GM10266 (cell line): ENCODE measurements around the gene NRG3.

Source experiments
- DNase-seq: peaks from one replicate; pipeline ENCODE4 v3.0.0; 2012; ENCODE audit errors: extremely low spot score
- CTCF ChIP-seq: IDR thresholded peaks from 2 replicates; pipeline ENCODE4 v1.5.1; 2012; ENCODE audit warnings: mild to moderate bottlenecking, low read depth; ENCODE audit not compliant: control insufficient read depth, insufficient read depth; ENCODE audit errors: missing control alignments

Gene NRG3

GRCh38 chr10:82814635-82815034 is 939.6 kb downstream of the NRG3 start:
- DNase-seq = no peak
- TF ChIP-seq CTCF = no peak

- TF ChIP-seq CTCF = no peak
- DNase-seq = no peak
These were observed 940.7 kb downstream of the NRG3 start for GRCh38 chr10:82815680-82816079.

- DNase-seq = no peak
- TF ChIP-seq CTCF = no peak
These were observed 942.9 kb downstream of the NRG3 start for GRCh38 chr10:82817676-82818422.

- TF ChIP-seq CTCF = no peak
- DNase-seq = no peak
These were observed 946.0 kb downstream of the NRG3 start for GRCh38 chr10:82821043-82821442.

- no peak for TF ChIP-seq CTCF
- no peak for DNase-seq
These were observed 951.1 kb downstream of the NRG3 start for GRCh38 chr10:82826132-82826531.

GRCh38 chr10:82827901-82828300 is 952.9 kb downstream of the NRG3 start:
- TF ChIP-seq CTCF = no peak

GRCh38 chr10:82847242-82847641 is 972.2 kb downstream of the NRG3 start:
- no peak for TF ChIP-seq CTCF
- DNase-seq = no peak

More at GRCh38 chr10:82827901-82828300, 952.9 kb downstream of the NRG3 start:
- no peak for DNase-seq
